Measurements from ENCODE around the gene MED31.

The MED31 gene

GRCh38 chr17:6679241-6679640, 27.8 kb upstream of the MED31 start:
- in situ Hi-C loops (cut with MboI; ENCODE audit: low pct_unique_long_range_greater_than_20kb, low sequenced_read_pairs, unreplicated experiment): no loop called here
- DNase-seq (ENCODE audit: low spot score): no peak
- TF ChIP-seq CTCF (IDR thresholded peaks at IDR 0.05; ENCODE audit: extremely low read depth, insufficient read depth, missing control alignments): no peak

DNA sequence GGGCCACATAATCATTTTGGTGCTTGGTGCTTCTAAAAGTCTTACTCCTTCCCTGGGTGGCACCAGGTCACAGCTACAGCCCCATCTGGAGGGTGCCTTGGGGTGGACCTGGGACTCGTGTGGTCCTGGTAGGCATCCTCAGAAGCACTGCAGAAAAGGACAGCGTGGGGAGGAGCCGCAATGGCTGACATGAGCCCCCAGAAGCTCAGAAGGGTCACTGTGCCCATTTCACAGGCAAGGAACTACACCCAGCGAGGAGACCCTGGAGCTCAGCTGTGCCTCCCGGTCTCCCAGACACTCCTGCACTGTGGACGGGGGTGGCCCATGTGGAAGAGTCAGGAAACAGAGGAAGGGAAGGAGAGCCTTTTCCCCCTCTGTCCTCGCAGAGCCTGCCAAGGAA, 26.5 kb upstream of the MED31 start:
- TF ChIP-seq CTCF (IDR thresholded peaks at IDR 0.05; ENCODE audit: extremely low read depth, insufficient read depth, missing control alignments): no peak
- in situ Hi-C loops (cut with MboI; ENCODE audit: low pct_unique_long_range_greater_than_20kb, low sequenced_read_pairs, unreplicated experiment): no loop called here
- DNase-seq (ENCODE audit: low spot score): no peak

- no peak for DNase-seq (ENCODE audit: low spot score)
- in situ Hi-C loops (cut with MboI; ENCODE audit: low pct_unique_long_range_greater_than_20kb, low sequenced_read_pairs, unreplicated experiment): no loop called here
- TF ChIP-seq CTCF (IDR thresholded peaks at IDR 0.05; ENCODE audit: extremely low read depth, insufficient read depth, missing control alignments): no peak
These were observed 25.9 kb upstream of the MED31 start for GRCh38 chr17:6677158-6677831.

GRCh38 chr17:6676802-6677157, 25.4 kb upstream of the MED31 start:
- no peak for DNase-seq (ENCODE audit: low spot score)
- in situ Hi-C loops (cut with MboI; ENCODE audit: low pct_unique_long_range_greater_than_20kb, low sequenced_read_pairs, unreplicated experiment): no loop called here
- no peak for TF ChIP-seq CTCF (IDR thresholded peaks at IDR 0.05; ENCODE audit: extremely low read depth, insufficient read depth, missing control alignments)

GRCh38 chr17:6675201-6675825, 23.9 kb upstream of the MED31 start:
- no peak for TF ChIP-seq CTCF (IDR thresholded peaks at IDR 0.05; ENCODE audit: extremely low read depth, insufficient read depth, missing control alignments)
- in situ Hi-C loops (cut with MboI; ENCODE audit: low pct_unique_long_range_greater_than_20kb, low sequenced_read_pairs, unreplicated experiment): no loop called here
- DNase-seq (ENCODE audit: low spot score): no peak

GRCh38 chr17:6674586-6674985, 23.2 kb upstream of the MED31 start:
- TF ChIP-seq CTCF (IDR thresholded peaks at IDR 0.05; ENCODE audit: extremely low read depth, insufficient read depth, missing control alignments): no peak
- no peak for DNase-seq (ENCODE audit: low spot score)
- in situ Hi-C loops (cut with MboI; ENCODE audit: low pct_unique_long_range_greater_than_20kb, low sequenced_read_pairs, unreplicated experiment): loop anchor here (25.0 kb wide), 1 partner anchor 163 kb away; the partner anchor contains the start of gene TEKT1

All from GM13977 (cell line).